Kidney tubule cell (primary cell): ENCODE results near the gene C10orf90.
"Not testable (repeated sequence)": the region's sequence is repeated elsewhere in the genome, so short reads cannot be mapped to it uniquely, and the experiment has no call there.

Source experiments
- DNase-seq: peaks from one replicate; pipeline ENCODE4 v3.0.0-alpha.2; 2018; ENCODE audit warnings: low spot score

The C10orf90 gene

DNA sequence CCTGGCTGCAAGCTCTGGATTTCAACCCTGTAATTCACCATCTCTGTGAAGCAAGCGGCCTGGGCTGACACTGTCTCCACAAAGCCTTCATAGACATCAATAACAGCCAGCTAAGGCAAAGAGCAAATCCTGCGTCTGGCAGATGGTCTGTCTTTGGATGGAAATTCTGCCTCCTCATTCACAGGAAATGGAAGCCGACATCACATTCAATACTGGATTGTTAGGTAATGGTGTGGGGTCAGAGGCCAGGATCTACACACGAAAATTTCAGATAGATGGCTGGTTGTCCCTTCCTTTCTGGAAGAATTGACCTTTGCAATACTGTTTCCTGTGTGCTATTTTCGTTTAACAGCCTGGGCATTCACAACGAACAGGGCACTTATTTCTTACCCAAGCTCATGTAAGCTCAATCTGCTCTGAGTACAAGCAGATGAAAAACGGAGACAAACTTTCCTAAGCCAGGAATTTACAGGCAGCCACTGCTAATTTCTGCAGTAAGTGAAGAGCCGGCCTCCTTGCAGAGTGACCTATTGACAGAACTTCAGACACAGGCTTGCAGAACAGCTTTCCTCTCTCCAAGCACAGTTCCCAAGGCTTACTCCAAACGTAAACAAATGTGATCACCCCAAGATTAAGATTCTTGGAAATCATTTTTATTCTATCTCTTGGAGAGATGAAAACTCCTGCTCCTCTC lies 279.2 kb downstream of the C10orf90 start:
- no peak for DNase-seq

DNA sequence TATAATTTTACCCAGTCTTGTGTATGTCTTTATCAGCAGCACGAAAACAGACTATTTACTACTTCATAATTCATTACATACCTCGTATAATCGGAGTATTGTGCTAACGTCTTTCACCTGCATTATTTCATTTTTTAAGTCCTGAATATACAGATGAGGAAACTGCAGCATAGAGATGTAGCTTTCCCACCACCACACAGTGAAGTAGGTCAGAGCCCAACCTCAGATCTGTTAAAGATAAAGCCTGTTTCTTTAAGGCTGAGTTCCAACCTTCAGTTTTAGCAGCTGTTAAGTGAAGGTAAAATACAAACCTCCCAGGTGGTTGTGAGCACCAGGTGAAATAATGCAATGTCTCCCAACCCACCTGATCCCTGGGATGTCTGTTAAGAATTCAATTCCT lies 280.2 kb downstream of the C10orf90 start:
- DNase-seq: no peak

DNA sequence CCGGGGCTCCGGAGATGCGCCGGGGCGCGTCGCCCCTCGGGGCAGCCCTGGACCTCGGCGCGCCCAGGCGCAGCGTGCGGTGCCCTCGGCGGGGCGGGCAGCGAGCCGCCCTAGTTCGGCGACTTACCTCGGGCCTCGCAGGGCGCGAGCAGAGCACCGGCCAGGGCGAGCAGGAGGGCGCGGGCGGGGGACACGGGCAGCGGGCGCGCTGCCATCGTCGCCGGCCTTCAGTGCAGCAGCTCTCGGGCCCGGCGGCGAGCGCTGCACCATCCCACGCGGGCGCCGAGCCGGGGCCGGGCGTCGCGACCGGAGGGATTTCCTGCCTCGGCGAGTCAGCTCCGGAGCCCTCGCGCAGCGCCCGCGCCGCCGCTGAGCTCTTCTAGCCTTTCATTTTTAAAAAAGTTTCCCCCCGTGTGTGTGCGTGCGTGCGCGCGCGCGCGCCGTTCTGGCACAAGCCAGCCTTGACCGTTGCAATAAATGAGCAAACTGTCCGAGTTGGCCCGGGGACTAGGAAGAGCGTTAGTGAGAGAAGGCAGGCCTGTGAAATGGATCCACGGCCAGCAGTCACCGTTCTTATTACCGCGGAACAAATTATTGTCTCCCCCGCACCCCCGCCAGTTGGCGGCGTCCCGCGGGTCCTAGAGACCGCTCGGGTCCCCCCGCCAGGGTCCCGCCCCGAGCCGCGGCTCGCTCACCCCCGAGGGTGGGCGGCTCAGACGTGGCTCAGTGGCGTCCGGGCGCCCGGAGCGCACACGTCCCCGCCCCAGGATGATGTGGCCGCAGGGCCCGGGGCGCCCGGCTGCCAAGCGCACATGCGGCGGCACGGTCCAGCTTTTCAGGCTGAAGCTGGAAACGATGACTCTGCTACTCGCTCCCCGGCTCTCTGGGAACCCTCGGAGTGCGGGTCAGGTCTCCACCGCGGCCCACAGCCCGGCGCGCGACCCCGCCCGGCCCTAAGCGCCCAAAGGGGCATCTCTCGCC lies 282.3 kb downstream of the C10orf90 start, which contains the start of gene ADAM12:
Gene ADAM12, minus strand, starts transcription at position 547 of the 981 bp plus-strand sequence. Its CDS starts 332 bp downstream, at position 215.
- peak; percentile 70 for DNase-seq

DNA sequence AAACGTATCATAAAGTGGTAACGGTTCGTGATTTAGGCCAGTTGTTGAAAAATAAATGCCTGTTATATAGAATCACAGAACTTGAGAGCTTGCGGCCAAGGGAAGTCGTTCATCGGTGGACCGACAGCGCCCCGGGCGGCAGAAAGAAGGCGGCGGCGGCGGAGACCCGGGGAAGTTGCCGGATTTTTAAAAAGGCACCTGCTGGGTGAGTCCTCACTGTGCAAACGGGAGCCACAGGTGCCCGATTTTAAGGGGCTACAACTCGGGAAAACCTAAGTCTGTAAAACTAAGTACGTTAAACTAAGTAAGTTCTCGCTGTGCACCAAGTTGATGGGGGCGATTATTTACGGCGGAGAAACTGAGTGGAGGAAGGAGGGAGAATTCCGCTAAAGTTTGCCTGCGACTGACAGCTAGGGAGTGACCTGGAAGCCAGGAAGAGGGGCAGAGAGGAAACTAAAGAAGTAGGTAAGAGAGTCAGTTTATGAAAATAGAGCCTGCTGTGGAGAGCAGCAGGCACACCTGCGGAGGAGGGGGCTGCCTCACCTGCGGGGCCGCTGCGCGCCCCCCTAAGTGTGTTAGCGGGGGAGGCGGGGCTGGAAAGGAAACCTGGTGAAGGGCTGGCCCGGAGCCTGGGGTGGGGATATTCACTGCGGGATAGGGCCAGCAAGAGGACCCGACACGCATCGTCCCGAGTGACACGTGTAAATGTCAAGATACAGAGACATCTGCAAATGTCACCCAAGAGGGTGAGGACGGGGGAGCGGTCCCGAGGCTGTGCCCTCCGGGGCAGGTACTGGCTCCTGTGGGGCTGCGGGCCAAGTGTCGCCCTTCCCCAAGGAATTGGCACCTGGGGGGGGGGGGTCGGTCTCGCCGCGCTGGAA lies 283.2 kb downstream of the C10orf90 start:
- peak; percentile 84 for DNase-seq

DNA sequence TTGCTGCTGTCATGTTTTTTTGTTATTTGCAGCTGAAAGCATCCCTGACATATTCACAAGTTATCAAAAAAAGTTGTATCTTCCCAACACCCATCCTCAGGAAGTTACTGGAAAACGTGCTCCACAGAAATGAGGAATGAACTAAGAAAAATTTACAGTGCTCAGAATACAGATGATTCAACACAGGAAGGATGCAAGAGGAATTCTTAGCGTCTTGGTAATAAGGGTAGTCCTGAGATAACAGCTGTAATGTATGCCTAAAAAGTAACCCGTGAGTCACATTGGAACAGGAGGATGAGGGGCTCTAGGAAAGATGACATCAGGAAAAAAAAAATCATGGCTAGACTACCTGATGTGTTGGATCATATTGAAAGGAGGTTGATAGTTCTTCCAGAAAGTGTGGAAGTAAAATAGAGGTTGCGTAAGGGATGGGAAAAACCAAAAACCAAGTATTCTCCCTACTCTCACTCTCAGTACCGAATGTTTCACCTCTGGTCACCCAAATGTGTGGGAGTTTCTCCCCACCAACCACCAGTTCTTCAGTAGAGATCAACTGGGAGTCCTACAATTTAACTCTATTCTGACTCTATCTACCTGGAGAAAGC lies 286.1 kb downstream of the C10orf90 start:
- peak; percentile 94 for DNase-seq

DNA sequence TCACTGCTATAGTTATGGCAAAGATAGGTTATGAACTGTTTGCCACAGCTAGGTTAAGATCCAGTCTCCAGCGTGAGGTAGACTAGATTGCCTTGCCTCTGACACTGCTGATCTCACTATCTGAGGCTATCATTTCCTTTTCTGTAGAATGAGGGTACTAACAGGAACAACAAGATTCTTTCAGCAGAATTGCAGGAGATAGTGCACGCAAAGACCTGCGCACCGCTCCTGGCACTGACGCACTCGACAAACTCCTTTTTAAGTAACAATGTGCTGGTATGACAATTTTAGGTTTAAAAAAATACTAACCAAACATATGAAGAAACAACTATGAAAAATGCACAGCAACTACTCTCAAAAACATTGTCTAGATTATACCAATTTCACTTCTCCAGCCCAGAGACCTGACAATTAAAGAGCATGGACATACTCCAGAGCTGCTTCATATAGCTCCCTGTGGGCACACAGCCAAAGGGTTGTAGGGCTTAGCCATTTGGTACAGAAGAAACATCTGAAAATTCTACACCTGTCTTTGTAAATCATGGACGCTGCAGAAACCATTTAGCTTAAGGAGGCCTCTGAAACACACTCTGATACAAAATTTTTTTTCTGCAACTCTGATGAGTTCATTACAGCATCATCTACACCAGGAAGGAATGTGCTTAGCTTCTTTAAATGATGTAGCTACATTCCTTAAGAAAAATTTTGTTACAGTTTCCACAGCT lies 290.0 kb downstream of the C10orf90 start:
- no peak for DNase-seq

DNA sequence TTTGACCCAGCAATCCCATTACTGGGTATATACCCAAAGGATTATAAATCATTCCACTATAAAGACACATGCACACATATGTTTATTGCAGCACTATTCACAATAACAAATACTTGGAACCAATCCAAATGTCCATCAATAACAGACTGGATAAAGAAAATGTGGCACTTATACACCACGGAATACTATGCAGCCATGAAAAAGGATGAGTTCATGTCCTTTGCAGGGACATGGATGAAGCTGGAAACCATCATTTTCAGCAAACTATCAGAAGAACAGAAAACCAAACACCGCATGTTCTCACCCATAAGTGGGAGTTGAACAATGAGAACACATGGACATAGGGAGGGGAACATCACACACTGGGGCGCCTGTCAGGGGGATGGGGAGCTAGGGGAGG lies 291.3 kb downstream of the C10orf90 start:
- not testable (repeated sequence) for DNase-seq

DNA sequence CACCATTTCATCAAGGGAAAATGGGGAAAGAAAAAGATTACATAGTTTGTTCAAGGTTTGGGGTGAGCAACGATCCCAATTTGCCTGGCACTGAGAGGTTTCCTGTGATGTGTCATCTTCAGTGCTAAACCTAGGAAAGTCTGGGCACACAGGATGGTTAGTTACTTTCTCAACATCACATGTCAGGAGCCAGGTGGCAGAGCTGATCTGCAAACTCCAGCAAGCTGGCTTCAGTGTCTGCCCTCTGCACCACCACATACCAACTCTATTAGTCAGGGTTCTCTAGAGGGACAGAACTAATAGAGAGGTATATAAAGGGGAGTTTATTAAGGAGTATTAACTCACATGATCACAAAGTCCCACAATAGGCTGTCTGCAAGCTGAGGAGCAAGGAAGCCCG lies 293.5 kb downstream of the C10orf90 start:
- DNase-seq: peak; percentile 93

DNA sequence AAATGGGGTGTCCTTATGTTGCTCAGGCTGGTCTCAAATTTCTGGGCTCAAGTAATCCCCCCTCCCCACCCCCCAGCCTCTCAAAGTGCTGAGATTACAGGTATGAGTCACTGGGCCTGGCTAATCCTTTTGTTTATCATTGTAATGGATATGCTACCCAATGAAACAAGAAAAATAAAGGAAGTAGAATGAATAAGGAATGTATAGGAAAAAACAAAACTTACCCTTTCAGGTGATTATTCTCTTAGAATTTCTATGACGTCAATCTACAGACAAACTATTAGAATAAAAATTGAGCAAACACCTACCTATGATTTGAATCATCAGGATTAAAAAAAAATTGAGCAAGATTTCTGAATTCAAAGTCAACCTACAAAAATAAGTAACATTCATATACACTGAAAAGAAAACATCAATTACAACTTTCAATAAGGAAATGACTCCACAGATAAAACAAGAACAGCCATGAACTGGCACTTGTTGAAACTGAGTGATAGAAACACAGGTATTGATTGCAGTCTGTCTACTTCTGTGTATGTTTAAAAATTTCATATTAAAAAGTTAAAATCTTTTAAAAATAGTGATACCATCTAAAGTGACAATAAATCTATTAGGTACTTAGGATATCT lies 294.5 kb downstream of the C10orf90 start:
- DNase-seq: no peak

DNA sequence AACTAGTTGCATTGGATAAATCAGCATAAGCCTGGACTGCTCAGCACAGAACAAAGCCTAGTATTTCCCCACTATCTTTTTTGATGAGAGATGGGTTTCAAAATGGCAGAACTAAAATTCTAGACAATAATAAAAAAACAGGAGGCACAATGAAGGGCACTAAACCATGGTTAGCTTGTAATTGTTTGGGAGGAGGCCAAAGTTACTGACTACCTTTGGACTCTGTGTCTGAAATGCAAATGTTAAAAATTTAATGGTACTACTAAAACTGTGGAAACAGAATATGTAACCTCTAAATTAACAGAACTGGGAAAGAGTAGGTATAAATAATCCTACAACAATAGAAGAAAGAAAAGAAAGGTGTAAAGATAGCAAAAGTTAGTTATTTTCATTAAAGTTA lies 295.2 kb downstream of the C10orf90 start:
- no peak for DNase-seq
